AG09309 (cell line): ENCODE measurements around the gene ZC3H10.
"Not testable (repeated sequence)": the region's sequence is repeated elsewhere in the genome, so short reads cannot be mapped to it uniquely, and the experiment has no call there.

Experiments used
- DNase-seq: peaks from one replicate; pipeline ENCODE4 v3.0.0-alpha.2; 2010; ENCODE audit warnings: low read depth
- H3K4me3 ChIP-seq: 2 replicates; pipeline ENCODE4 v1.5.1; 2011; ENCODE audit warnings: mild to moderate bottlenecking, low read depth, low read length, moderate library complexity; ENCODE audit not compliant: control insufficient read depth
- TF ChIP-seq, protein P1 (sequence below): IDR thresholded peaks from 2 replicates; pipeline ENCODE4 v1.5.1; 2011; ENCODE audit warnings: mild to moderate bottlenecking, low read depth, low read length, inconsistent platforms; ENCODE audit not compliant: insufficient read depth, control insufficient read depth; ENCODE audit errors: missing control alignments

The ZC3H10 gene

DNA sequence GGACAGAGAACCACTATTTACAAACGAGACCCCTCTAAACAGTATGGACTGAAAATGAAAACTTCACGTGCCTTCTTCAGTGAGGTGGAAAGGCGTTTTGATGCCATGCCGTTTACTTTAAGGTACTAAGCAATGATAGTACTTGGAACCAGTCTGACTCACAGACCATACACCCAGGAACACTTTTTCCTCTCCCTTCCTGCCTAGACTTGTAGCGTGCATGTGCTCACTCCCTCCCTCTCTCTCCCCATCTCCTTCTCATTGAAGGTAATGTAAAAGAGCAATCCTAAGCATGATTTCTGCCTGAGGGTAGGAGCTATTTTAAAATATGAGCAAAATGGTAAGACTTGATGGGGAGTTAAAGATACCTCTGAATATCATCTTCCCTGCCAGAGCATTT is 7.5 kb upstream of the ZC3H10 start:
- TF ChIP-seq, protein P1, sequence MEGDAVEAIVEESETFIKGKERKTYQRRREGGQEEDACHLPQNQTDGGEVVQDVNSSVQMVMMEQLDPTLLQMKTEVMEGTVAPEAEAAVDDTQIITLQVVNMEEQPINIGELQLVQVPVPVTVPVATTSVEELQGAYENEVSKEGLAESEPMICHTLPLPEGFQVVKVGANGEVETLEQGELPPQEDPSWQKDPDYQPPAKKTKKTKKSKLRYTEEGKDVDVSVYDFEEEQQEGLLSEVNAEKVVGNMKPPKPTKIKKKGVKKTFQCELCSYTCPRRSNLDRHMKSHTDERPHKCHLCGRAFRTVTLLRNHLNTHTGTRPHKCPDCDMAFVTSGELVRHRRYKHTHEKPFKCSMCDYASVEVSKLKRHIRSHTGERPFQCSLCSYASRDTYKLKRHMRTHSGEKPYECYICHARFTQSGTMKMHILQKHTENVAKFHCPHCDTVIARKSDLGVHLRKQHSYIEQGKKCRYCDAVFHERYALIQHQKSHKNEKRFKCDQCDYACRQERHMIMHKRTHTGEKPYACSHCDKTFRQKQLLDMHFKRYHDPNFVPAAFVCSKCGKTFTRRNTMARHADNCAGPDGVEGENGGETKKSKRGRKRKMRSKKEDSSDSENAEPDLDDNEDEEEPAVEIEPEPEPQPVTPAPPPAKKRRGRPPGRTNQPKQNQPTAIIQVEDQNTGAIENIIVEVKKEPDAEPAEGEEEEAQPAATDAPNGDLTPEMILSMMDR: no peak
- no peak for DNase-seq
- no peak overlapping the region for H3K4me3 ChIP-seq

DNA sequence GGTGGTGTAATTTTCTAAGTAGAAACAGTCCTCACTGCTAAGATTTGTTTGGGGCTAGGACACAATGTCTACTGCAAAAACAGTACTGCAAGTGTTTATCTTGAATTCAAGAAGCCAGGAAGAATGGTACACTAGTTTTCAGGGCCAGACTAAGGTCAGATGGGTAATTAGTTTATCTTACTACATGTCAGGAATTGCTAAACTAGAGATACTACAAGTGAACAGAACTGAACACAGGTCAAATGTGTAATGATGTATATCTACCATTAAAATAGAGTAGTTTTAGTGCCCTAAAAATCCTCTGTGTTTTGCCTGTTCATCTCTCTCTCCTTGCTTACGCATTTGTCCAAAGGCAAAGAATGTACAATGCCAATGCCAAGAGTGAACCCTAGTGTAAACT is 4.0 kb upstream of the ZC3H10 start:
- H3K4me3 ChIP-seq: no peak overlapping the region
- no peak for DNase-seq
- TF ChIP-seq, protein P1: no peak

DNA sequence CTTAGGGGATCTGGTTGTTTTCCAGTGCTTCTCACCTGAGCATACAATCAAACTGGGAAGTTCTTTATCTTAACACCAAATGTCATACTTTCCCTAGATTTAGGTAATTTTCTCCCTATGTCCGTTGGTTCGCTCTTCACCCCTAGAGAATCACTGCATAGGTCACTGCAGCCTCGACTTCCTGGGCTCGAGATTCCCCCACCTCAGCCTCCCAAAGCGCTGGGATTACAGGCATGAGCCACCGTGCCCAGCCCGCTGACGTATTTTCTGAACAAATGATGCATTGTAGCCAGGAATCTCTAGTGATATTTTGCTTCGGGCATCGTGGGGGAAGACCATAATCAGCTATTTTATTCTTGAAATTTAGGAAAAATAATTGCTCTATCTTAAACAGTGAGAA is 2.7 kb upstream of the ZC3H10 start:
- DNase-seq: no peak
- peak overlapping the region; percentile 80; the same call in 1 of the 2 replicates for H3K4me3 ChIP-seq

DNA sequence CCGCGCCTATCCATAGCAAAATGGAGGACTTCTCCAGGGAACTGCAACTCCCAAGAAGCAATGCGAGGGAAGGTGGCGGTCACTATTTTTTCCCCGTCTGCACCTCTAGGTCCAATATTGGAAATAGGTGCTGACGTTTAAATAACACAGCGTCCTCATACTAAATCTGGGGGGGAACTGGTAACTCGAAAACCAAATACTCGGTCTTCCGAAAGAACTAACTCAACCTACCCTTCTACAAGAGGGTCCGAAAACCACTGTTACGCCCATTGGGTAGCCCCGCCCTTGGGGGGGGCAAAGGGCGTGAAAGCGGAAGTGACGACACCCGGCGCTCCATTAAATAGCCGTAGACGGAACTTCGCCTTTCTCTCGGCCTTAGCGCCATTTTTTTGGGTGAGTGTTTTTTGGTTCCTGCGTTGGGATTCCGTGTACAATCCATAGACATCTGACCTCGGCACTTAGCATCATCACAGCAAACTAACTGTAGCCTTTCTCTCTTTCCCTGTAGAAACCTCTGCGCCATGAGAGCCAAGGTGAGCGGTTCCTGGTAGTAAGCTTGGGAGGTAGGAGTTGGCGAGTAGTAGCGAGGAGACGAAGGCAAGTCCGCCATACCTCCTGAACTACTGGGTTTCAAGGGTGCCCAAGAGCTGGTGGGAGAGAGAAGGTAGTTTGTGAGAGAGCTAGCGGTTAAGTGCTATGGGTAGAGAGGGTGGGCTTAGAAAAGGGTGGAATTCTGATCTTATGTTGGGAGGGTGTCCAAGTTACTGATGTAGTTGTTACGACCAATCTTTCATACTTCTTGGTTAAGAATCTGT is 1.6 kb upstream of the ZC3H10 start, which contains the start of gene RPL41:
Gene RPL41 (plus strand): TSS at position 367 of the 815 bp plus-strand sequence.
- TF ChIP-seq, protein P1: no peak
- peak; percentile 52 for DNase-seq
- peak within 1 kb of the TSS; percentile 80 for H3K4me3 ChIP-seq

More for the DNA sequence above, 2.7 kb upstream of the ZC3H10 start:
- TF ChIP-seq, protein P1: no peak

DNA sequence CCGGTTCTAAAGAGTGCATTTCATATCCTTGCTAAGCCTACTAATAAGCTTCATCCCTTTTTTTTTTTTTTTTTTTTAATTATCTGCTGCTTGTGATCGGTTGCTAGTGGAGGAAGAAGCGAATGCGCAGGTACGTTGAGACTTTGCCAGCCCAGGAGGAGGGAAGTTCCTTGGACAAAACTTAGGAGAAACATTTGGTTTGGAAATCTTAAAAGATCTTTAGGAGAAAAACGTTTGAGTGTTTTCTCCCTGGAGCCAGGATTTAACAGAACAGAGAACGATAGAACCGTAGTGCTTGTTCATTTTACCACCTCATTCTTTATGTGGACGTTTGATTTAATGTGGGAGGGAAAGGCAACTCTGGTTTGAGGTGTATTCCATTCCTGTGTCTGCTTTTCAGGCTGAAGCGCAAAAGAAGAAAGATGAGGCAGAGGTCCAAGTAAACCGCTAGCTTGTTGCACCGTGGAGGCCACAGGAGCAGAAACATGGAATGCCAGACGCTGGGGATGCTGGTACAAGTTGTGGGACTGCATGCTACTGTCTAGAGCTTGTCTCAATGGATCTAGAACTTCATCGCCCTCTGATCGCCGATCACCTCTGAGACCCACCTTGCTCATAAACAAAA is 872 bp upstream of the ZC3H10 start:
- H3K4me3 ChIP-seq: peak overlapping the region; percentile 80
- DNase-seq: not testable (repeated sequence)

DNA sequence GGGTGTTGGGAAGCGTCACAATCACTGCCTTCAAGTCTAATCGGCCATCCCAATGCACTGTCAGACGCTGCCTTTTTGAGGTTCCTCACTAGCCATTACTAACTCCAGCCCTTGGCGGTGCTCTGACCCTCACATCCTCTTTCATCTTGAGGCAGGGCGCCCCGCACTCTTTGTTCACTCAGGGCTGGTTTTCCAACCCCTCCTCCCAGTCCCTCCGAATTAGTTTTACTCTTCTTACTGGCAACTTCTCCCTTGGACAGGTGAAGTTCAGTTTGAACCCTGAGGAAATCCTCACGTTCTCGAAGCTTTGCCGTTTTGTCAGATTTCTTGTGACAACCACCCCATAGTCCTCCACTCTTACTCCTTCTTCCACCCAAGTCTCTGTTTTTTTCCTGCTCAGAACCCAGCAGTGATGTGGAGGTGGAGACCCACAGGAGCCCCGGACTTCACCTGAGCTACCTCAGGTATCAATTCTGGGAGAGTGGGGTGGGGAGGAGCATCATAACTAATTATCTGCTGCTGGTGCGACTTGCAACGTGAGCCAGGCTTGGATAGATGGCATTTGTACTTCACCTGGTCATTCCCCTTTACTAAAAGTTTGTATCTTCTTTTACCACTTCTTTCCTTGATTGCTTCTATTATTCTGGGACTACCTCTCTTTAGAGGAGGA is 757 bp downstream of the ZC3H10 start:
- no peak for DNase-seq
- TF ChIP-seq, protein P1: no peak
- H3K4me3 ChIP-seq: peak overlapping the region; percentile 79

DNA sequence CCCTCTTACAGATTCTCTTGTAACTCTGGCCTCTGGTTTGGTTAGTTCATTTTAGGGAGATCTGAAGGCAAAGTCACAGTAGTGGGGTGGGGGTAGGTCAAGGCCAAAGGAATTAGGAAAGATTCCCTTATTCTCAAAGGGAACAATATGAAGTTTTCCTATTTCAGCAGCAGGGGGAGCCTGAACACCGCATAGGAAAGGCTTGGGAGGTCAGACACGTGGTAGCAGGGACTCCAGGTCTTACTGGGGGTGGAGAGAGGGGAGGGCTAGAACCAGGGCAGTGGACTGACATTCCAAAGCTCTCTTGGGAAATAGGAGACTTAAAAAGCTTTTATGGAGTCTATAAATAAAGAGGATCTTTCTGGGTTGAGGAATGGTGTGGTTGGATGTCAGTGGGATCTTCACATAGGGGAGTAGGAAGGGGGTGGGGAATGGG is 1.3 kb downstream of the ZC3H10 start:
- DNase-seq: peak; percentile 92
- TF ChIP-seq, protein P1: peak; percentile 81
- H3K4me3 ChIP-seq: no peak overlapping the region
